Urinary bladder (tissue), 4 donors: ENCODE measurements around the gene BEST2. TPM values are rescaled to one million over a fixed set of nuclear protein-coding genes. Genes with fewer than 3 reads are reported as not detected.

Experiments
- DNase-seq: peaks from one replicate; pipeline ENCODE4 v3.0.0-alpha.2; 2015; ENCODE audit errors: extremely low spot score
- H3K27ac ChIP-seq: one replicate; pipeline ENCODE4 v1.5.1; 2013; ENCODE audit warnings: low read depth, mild to moderate bottlenecking, moderate library complexity
- H3K36me3 ChIP-seq: one replicate; pipeline ENCODE4 v1.6.1; 2013; ENCODE audit warnings: mild to moderate bottlenecking, moderate library complexity; ENCODE audit not compliant: insufficient read depth
- H3K4me1 ChIP-seq: one replicate; pipeline ENCODE4 v1.6.1; 2013; ENCODE audit warnings: mild to moderate bottlenecking, moderate library complexity; ENCODE audit not compliant: insufficient read depth
- H3K4me3 ChIP-seq: one replicate; pipeline ENCODE4 v1.5.1; 2013; ENCODE audit warnings: low read depth, low read length
- WGBS: extraction: QIAGEN DNeasy Blood & Tissue Kit; methylation state at CpG from one replicate; pipeline ENCODE4 v1.1.7; 2013; 5-methylcytosine and 5-hydroxymethylcytosine counted together
- polyA plus RNA-seq: library from polyadenylated mRNA; stranded (reverse); fragments of 200-250 nt; gene quantifications from one replicate; pipeline ENCODE4 v1.2.3, GENCODE V29; 2013
- total RNA-seq: library from RNA; depleted of rRNA; stranded (reverse); fragments of >200 nt; gene quantifications from one replicate; pipeline ENCODE4 v1.2.3, GENCODE V29; 2014
- donor health status: healthy with polysubstance abuse.
- donor health status: healthy.

Gene BEST2
- total and polyA plus RNA-seq, 2 donors = not detected

DNA sequence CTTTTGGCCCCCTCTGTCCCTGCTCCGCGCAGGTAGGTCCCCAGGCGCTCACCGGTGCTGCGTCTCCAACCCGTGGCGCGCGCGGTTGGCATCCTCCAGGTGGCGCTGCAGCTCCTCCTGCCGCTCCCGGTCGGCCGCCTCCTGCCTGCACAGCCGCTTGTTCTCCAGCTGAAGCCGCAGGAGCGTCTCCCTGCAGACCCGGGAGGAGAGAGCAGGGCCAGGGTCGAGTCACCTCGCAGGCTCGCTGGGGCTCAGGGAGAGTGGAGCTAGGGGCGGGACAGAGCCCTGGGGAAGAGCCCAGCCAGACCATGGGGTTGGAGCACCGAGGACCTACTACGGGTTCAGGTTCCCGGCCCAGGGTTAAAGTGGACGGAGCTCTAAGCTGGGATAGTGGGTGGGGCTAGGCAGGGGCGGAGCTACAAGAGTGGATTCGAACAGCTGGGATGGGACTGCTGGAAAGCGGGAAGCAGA is 14.5 kb downstream of the BEST2 start:
- 35% methylated on average over 30 of the region's 30 CpGs for WGBS
- no peaks in the 10 kb centered on the region for H3K36me3 ChIP-seq
- DNase-seq = no peak
- H3K27ac ChIP-seq = no peak overlapping the region
- no peaks in the 10 kb centered on the region for H3K4me1 ChIP-seq
- no peak overlapping the region for H3K4me3 ChIP-seq

GRCh38 chr19:12767150-12767549 is 15.6 kb downstream of the BEST2 start:
- no peak for DNase-seq
- H3K4me3 ChIP-seq = no peak overlapping the region
- H3K36me3 ChIP-seq = no peaks in the 10 kb centered on the region
- no peak overlapping the region for H3K27ac ChIP-seq
- 94% methylated on average over 11 of the region's 11 CpGs for WGBS
- no peaks in the 10 kb centered on the region for H3K4me1 ChIP-seq

DNA sequence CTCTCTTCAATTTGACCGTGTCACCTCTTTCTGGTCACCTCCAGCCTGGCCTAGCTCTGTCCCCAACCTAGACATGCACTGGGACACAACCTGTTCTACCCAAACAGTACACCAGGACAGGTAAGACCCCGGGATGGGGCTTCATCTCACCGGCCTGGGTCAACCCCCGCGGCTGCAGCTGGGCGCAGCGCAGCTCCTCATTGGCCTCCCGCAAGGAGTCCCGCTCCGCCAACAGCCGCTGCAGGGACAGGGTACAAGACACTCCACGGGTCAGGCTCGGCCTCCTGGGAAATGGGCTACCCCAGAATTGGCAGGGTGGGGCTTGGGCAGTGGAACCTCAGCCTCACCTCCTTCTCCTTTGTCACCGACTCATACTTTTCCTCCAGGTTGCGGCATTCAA is 16.1 kb downstream of the BEST2 start:
- no peak overlapping the region for H3K27ac ChIP-seq
- 96% methylated on average over 15 of the region's 15 CpGs for WGBS
- H3K4me3 ChIP-seq = no peak overlapping the region
- no peak for DNase-seq
- H3K36me3 ChIP-seq = no peaks in the 10 kb centered on the region
- no peaks in the 10 kb centered on the region for H3K4me1 ChIP-seq

- 55% methylated on average over 37 of the region's 37 CpGs for WGBS
- no peak overlapping the region for H3K4me3 ChIP-seq
- H3K27ac ChIP-seq = no peak overlapping the region
- no peaks in the 10 kb centered on the region for H3K36me3 ChIP-seq
- no peak for DNase-seq
- H3K4me1 ChIP-seq = no peaks in the 10 kb centered on the region
These were observed 18.1 kb downstream of the BEST2 start for GRCh38 chr19:12769689-12770088.

DNA sequence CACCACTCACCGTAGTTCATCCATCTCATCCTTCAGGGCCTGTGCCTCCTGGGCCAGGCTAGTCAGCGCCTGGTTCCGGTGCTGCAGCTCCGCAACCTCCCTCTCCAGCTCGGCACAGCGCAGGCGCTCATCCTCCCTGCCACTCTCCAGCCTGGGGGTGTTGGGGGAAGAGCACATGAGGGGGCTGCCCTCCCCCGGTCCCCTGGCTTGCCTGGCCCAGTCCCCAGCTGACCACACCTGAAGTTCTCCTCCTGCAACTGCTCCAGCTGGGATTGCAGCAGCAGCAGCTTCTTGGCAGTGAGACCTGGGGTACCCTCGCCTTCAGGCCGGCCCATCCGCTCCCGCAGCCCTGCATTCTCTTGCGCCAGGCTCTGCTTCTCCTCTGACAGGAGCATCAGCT is 19.3 kb downstream of the BEST2 start:
- Histone ChIP-seq H3K27ac (no peak overlapping the region), H3K4me1 (no peaks in the 10 kb centered on the region), H3K36me3 (no peaks in the 10 kb centered on the region), H3K4me3 (no peak overlapping the region)
- no peak for DNase-seq
- WGBS = 95% methylated on average over 13 of the region's 13 CpGs

DNA sequence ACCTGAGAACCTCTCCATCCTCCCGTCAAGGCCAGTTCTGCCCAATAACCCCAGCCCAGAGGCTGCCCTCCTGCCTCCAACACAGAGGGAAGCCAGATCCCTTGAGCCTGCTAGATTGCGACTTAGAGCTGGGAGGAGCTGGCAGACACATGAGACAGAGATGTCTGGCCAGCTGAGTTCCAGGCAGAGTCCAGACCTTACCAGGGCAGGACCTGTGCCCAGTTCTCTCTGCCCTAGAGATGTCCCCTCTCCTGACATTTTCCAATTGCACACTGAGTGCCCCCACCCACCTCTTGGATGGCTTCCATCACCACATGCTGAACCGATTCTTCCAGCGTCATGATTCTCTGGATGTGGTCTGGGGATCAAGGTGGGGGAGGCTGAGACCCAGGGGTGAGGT is 20.7 kb downstream of the BEST2 start:
- WGBS = 74% methylated on average over 4 of the region's 4 CpGs
- H3K4me3 ChIP-seq = no peak overlapping the region
- no peaks in the 10 kb centered on the region for H3K4me1 ChIP-seq
- no peak for DNase-seq
- no peaks in the 10 kb centered on the region for H3K36me3 ChIP-seq
- no peak overlapping the region for H3K27ac ChIP-seq

DNA sequence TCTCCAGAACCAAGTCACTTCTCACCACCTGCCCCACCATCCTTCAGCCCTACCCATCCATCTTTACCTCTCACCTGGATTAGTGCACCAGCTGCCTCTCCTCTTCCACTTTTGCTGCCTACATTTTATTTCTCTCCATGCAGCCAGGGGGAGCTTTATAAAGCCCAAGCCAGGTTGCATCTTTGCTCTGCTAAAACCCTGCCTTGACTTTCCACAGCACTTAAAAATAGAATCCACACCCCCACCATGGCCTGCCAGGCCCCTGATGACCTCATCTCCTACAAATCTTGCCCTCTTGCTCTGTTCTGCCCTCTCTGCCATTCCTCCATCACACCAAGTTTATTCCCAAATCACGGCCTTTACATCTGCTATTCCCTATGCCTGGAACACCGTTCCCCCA is 22.0 kb downstream of the BEST2 start:
- Histone ChIP-seq H3K27ac (no peak overlapping the region), H3K4me1 (no peaks in the 10 kb centered on the region), H3K36me3 (no peaks in the 10 kb centered on the region), H3K4me3 (no peak overlapping the region)
- DNase-seq = no peak
- WGBS = 76% methylated on average over 2 of the region's 2 CpGs

DNA sequence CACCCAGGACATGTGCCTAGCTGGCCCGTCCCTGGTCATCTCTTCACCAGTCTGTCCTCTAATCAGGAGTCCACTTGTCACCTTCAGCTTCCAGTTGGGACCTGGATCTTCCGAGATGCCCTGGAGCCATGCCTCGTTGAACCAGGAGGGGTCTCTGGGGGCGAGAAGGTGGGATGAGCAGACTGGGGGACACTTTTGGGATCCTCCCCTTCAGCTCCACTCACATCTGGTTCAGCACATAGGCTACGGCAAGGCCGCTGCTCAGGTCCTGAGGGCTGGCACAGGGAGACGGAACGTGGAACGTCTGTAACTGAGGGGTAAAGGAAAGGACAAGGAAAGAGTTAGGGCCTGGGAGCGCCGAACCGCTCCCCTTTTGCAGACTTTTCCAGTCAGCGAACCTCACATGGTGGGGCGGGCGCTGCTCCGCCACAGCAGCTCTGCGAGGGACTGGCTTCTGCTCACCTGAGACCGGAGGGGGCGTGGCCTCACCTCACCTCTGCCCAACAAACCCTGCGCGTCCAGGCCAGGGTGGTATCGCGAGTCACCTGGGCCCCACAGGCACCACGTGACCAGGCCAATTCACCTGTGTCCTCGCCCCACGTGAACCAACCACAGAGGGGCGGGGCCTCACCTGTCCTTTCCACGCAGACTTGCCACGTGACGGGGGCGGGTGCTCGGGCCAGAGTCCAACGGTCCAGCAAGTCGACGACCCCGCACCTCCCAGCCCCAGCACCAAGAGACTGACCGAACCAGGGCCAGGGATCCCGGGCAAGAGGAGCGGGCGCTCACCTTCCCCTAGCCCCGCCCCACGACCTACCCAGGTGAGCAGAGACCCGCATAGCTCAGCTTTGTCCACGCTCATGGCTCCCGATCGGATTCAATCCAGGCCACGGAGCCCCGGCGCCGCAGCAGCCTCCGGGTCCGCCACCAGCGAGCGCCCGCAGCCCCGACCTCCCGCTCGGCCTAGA is 23.3 kb downstream of the BEST2 start, which contains the start of gene HOOK2:
Gene HOOK2, minus strand, starts transcription at position 965 of the 968 bp plus-strand sequence. Its CDS starts 103 bp downstream, at position 862.
- WGBS = 16% methylated on average over 58 of the region's 58 CpGs
- H3K4me3 ChIP-seq = peak within 1 kb of the TSS; percentile 48
- peak within 1 kb of the TSS; percentile 85 for H3K27ac ChIP-seq
- no peaks in the 10 kb centered on the region for H3K36me3 ChIP-seq
- DNase-seq = no peak
- H3K4me1 ChIP-seq = no peaks in the 10 kb centered on the region

GRCh38 chr19:12777217-12778016 is 25.8 kb downstream of the BEST2 start:
- H3K4me3 ChIP-seq = peak overlapping the region; percentile 45
- DNase-seq = no peak
- 9% methylated on average over 43 of the region's 43 CpGs for WGBS
- no peaks in the 10 kb centered on the region for H3K4me1 ChIP-seq
- peak overlapping the region; percentile 65 for H3K27ac ChIP-seq
- no peaks in the 10 kb centered on the region for H3K36me3 ChIP-seq

- Histone ChIP-seq H3K27ac (peak overlapping the region; percentile 65), H3K4me1 (no peaks in the 10 kb centered on the region), H3K4me3 (peak overlapping the region; percentile 45), H3K36me3 (no peaks in the 10 kb centered on the region)
- DNase-seq = no peak
- WGBS = under 1% methylated on average over 44 of the region's 44 CpGs
These were observed 26.7 kb downstream of the BEST2 start for GRCh38 chr19:12778017-12778904.

DNA sequence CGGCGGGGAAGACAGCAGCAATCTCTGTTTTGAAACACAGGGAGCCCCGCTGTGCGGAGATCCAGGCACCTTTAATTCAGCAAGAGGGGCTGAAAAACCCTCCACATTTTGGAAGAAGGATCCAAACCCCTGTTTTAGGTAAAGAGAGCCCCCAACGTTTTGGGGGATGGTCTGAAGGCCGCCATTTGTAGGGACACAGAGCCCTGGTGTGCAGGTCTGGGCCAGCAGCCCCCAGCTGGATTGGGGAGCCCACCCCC is 27.2 kb downstream of the BEST2 start:
- Histone ChIP-seq H3K4me3 (no peak overlapping the region), H3K4me1 (no peaks in the 10 kb centered on the region), H3K27ac (peak overlapping the region; percentile 65), H3K36me3 (no peaks in the 10 kb centered on the region)
- WGBS = 24% methylated on average over 6 of the region's 6 CpGs
- no peak for DNase-seq

- Histone ChIP-seq H3K27ac (peak overlapping the region; percentile 65), H3K4me1 (no peaks in the 10 kb centered on the region), H3K4me3 (no peak overlapping the region), H3K36me3 (no peaks in the 10 kb centered on the region)
- 47% methylated on average over 15 of the region's 15 CpGs for WGBS
- DNase-seq = no peak
These were observed 27.8 kb downstream of the BEST2 start for GRCh38 chr19:12779162-12779993.

DNA sequence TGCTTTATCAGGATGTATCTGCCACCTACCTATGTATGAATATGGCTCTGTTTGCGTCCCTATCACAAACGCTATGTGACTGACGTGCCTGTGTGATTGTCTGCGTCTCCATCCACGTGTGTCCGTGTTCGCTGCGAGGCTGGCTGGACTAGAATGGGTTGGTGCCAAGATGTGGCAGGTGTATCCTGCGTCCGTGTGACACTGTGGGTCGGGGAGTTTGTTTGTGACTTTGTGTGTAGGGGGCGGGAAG is 30.5 kb downstream of the BEST2 start:
- Histone ChIP-seq H3K36me3 (no peaks in the 10 kb centered on the region), H3K27ac (peak overlapping the region; percentile 91), H3K4me1 (no peaks in the 10 kb centered on the region), H3K4me3 (peak overlapping the region; percentile 39)
- no peak for DNase-seq
- 3% methylated on average over 12 of the region's 12 CpGs for WGBS
